Activated naive CD4-positive, alpha-beta T cell treated with Interleukin-2 at 50 U/mL for 16 hours (primary cell): Measurements from ENCODE around the gene FATE1.

Experiments used
- DNase-seq: peaks from one replicate; pipeline ENCODE4 v3.0.0-alpha.2; 2020

The FATE1 gene

DNA sequence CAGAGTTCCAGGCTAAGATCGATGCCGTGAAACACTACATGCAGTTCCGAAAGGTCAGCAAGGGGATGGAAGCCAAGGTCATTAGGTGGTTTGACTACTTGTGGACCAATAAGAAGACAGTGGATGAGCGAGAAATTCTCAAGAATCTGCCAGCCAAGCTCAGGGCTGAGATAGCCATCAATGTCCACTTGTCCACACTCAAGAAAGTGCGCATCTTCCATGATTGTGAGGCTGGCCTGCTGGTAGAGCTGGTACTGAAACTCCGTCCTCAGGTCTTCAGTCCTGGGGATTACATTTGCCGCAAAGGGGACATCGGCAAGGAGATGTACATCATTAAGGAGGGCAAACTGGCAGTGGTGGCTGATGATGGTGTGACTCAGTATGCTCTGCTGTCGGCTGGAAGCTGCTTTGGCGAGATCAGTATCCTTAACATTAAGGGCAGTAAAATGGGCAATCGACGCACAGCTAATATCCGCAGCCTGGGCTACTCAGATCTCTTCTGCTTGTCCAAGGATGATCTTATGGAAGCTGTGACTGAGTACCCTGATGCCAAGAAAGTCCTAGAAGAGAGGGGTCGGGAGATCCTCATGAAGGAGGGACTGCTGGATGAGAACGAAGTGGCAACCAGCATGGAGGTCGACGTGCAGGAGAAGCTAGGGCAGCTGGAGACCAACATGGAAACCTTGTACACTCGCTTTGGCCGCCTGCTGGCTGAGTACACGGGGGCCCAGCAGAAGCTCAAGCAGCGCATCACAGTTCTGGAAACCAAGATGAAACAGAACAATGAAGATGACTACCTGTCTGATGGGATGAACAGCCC is 28.0 kb downstream of the FATE1 start:
- DNase-seq = no peak

DNA sequence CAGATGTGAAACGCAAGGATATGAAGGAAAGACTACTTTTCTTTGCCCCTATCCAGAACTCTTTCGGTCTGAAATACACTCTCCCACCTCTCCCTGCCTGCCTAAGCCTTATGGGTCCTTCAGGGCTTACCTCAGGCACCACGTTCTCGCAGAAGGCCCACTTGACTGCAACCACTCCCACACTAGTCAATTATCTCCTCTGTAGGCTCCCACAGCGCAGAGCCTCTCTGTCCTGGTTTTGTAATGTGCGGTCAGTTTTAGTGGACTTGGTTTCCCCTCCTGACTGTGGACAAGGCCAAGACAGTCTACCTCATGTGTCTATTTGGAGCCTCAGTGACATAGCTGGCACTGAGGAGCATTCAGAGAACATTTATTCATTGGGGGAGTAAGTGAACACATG is 29.8 kb downstream of the FATE1 start:
- no peak for DNase-seq

DNA sequence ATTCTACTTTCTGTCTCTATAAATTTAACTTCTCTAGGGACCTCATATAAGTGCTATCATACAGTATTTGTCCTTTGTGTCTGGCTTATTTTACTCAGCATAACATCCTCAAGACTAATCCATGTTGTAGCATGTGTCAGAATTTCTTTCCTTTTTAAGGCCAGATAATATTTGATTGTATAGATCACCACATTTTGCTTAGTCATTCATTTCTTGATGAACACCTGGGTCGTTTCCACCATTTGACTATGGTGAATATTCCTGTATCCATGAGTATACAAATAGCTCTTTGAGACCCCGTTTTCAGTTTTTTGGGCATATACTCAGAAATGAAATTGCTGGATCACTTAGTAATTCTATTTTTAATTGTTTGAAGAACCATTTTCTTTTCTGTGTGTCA is 30.7 kb downstream of the FATE1 start:
- no peak for DNase-seq

DNA sequence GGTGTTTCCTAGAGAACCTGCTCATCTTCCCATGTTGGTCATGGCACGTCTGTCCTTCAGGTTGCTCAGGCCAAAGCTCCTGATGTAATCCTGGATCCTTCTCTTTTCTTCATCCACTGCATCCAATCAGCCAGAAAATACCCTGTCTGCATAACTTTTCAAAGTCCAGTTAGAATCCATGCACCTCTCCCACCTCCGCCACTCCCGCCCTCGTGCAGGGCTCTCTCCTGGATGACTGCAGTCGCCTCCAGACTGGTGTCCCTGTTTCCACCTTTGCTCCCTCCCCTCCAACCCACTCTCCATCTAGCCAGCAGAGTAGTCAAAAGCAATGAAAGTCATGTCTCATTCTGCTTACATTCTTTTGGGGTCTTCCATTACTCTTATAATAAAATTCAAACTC is 34.7 kb downstream of the FATE1 start:
- no peak for DNase-seq

DNA sequence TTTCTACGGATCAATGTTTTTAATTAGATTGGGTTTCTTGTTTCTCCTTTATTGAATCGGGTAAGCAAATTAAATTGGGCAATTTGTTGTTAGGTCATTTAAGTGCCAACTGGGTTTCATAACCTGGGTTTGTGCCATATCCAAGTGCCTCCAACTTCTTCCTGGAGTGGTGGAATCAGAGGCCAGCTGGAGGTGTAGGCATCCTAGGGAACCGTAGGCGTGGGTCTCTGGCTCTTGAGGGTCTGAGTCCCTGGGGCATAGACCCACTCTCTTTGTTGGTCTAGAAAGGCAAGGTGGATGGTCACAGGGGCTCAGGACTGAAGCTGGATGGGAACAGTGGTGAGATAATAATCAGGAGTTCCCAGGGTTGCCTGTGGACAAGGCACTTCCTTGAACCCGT is 37.0 kb downstream of the FATE1 start:
- no peak for DNase-seq

DNA sequence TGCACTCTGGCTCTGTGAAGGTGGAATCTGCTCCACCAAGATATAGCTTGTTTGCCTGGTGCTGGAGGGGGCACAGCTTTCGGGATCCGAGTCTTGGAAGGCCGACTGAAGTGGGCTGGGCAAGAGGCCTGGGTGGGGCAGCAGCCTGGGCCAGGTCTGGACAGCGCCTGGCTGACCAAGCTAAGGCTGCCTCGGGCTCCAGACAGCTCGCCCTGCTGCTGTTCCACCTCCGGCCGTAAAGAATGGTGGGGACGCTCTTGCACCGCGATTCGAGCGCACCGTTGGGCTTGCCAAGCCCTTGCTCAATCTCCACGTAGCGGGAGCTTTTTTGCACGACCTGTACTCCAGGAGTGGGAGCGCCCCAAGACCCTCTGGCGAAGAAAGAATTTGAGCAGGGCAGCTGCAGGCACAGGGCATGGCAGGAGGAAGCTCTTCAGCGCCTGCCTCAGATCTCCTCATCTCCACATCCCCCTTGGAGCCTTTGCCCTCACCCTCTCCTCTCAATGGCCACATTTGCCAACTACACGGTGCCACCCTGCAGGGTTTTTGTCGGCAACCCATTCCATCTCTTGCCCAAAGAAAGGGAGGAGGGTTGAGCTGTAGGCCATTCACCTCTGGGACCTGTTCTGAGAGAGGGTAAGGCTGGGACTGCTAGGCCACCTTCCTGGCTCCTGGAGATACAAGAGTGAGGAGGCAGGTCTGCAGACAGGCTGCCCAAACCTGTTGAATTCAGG is 37.6 kb downstream of the FATE1 start:
- DNase-seq = no peak

DNA sequence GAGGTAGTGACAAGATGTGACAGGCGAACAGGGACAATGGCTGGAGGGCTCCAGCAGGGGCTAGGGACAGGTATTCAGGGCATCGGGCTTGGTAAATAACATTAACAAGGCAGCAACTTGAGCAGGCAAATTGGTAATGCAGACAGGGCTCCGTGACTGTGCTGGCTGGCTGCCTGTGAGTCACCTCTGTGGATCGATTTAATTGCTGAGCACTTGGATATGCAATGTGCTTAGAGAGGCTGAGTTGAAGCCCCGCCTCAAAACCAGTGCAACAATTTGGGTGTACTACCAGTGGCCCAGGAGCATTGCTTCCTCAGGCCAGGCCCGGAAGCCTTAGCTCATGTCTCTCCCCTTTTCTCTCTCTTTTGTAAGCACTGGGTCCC is 38.2 kb downstream of the FATE1 start:
- DNase-seq = no peak

DNA sequence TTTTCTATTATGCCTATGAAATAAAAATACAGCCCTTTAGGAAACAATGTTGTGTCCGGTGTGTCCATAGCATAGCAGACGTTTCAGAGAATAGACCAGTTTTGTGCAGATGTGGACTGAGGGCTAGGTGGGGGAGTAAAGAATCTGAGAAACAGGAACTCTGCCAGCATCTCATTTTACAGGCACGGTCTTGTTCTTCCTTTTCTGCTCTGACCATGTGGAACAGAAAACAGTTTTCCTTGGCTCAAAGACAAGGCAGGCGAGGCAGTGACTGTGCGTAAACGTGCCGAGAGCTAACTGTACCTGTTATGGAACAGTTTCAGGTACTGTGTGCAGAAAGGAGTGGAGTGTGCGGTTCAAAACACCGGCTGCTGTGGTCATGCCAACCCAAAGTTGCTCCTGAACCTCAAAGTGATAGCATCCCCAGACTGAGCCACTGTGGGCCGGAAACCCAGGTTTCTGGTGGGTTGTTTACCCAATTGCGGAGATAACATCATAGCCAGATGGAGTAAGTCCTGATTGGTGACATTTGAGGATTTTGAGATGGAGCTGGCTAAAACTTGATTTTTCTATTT is 38.9 kb downstream of the FATE1 start:
- DNase-seq = no peak

DNA sequence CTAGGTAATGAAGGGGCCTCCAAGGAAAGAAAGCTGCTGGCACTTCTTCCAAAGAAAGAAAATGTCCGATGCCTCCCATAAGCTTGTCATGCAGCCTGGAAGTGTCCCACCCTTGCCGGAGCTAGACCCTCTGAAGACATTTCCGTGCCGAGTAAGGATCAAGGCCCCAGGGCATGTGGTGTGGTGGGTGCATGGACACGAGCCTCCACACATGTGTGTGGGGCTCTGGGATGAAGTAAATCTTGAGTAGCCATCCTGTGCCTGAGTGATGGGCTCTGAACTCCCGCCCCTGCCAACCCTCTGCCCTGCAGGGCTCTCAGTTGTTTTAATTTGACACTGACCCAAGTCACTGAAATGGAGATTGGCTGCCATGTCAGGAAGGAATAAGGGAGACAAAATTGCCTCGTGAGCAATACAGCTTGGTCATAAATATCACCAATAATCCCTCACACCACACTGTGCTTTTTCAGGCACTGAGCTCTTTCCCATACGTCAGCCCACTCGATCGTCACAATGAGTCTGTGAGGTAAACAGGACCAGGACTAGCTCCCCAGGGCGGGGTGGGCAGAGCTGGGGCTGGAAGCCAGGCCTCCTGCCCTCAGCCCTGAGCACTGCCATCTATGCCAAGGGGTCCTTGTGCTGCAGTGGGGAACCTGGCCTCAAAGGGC is 43.3 kb downstream of the FATE1 start:
- DNase-seq = no peak

DNA sequence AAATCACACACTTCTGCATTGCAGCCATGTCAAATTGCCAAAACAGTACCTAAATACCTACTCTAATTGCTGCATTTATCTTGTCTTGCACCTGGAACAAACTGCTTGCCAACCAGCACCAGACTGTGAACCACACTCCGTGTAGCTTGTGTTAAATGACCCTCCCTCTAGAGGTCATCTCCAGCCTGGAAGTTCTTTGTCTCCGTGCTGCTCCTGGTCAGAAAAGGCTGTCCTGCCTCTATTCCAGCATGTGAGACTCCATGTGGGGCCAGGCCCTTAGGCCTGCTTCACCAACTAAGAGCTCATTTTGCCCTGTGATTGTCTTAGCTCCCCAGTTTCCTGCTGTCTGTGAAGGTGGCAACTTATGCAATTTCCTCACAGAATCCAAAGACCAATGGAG is 47.0 kb downstream of the FATE1 start:
- no peak for DNase-seq

DNA sequence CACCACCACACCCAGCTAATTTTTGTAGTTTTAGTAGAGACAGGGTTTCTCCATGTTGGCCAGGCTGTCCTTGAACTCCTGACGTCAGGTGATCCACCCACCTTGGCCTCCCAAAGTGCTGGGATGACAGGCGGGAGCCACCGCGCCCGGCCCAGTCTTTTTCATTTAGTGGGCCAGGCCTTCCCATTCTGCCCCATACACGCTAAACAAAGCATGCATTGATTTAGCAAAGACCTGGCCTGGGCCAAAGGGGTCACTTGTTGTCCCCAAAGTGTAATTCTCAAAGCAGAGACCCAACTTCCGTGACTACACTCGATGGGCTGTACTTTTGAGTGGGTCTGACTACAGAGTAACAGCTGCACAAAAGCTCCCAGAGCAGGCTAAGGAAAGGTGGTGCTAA is 47.9 kb downstream of the FATE1 start:
- no peak for DNase-seq

DNA sequence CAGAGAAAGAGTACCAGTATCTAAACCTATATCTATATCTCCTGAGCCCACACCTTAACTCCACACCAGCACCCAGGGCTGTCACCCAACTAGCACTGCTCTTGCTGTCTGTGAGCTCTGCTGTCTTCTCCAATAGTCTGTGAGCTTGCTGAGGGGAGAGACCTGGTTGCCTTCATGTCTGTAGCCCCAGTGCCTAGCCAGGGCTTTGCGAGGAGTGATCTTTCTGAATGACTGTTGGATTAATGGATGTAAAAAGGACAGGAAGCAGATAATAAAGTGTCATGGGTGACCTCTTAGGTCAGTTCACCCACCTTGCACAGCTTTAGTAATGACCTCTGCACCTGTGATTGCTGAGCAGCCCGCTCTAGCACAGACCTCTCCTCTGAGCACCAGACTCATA is 49.2 kb downstream of the FATE1 start:
- no peak for DNase-seq

DNA sequence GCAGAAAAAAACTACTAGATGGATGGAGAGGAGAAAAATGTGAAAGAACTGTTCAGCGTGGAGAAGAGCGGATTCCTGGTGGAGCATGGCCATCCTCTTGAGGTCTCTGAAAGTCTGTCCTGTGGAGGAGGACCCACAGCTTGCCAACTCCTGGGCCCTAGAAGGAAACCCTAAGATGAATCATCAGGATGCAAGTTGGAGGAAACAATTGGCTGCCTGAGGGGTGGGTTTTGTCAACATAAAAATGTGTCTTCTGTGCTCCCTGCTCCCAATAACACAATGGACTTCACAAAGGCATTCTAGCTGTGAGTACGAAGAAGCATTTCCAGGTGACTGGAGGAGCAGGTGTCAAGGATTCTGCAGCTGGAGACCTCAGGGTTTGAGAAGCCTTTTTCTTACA is 55.9 kb downstream of the FATE1 start:
- no peak for DNase-seq
